Adipocyte (in vitro differentiated cells): ENCODE data around the gene GPATCH8.
A peak's percentile ranks its signal among the peaks of the same experiment; 100 is the strongest.

Source experiments
- DNase-seq: peaks from one replicate; pipeline ENCODE4 v3.0.0-alpha.2; 2015; ENCODE audit warnings: low read depth
- H3K27me3 ChIP-seq: replicated peaks from 2 replicates; pipeline ENCODE4 v1.7.0; 2013; ENCODE audit warnings: mild to moderate bottlenecking, low read length, moderate library complexity; ENCODE audit not compliant: control insufficient read depth, insufficient read depth
- H3K36me3 ChIP-seq: 2 replicates; pipeline ENCODE4 v1.7.0; 2013; ENCODE audit warnings: low read length, mild to moderate bottlenecking, moderate library complexity; ENCODE audit not compliant: control insufficient read depth, insufficient read depth, severe bottlenecking
- H3K4me1 ChIP-seq: 2 replicates; pipeline ENCODE4 v1.7.0; 2013; ENCODE audit warnings: mild to moderate bottlenecking, low read length, moderate library complexity; ENCODE audit not compliant: control insufficient read depth, insufficient read depth
- H3K4me3 ChIP-seq: 2 replicates; pipeline ENCODE4 v1.7.0; 2013; ENCODE audit warnings: mild to moderate bottlenecking, low read length, moderate library complexity
- H3K9ac ChIP-seq: 2 replicates; pipeline ENCODE4 v1.7.0; 2013; ENCODE audit warnings: mild to moderate bottlenecking, low read length, moderate library complexity
- H3K9me3 ChIP-seq: 2 replicates; pipeline ENCODE4 v1.7.0; 2013; ENCODE audit warnings: mild to moderate bottlenecking, low read length, moderate library complexity; ENCODE audit not compliant: control insufficient read depth

GPATCH8 gene

GRCh38 chr17:44444735-44445105, 58.5 kb downstream of the GPATCH8 start:
- no peaks in the 10 kb centered on the region for H3K9me3 ChIP-seq
- H3K36me3 ChIP-seq = no peaks in the 10 kb centered on the region
- peak; percentile 19 for DNase-seq
- H3K4me3 ChIP-seq = no peak overlapping the region
- H3K4me1 ChIP-seq = peaks cover 5% of the 10 kb centered on the region
- no peak overlapping the region for H3K9ac ChIP-seq
- H3K27me3 ChIP-seq = no peaks in the 10 kb centered on the region

DNA sequence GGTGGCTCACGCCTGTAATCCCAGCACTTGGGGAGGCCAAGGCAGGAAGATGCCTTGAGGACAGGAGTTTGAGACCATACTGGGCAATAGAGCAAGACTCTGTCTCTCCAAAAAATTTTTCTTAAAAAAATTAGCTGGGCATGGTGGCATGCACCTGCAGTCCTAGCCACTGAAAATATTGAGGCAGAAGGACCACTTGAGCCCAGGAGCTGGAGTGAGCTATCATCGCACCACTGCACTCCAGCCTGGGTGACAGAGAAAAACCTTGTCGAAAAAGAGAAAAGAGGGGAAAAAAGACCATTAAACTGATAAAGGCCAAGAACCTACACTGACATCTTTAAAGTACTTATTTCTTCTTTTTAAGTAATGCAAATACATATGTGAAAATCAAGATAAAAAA, 60.4 kb downstream of the GPATCH8 start:
- Histone ChIP-seq H3K27me3 (no peaks in the 10 kb centered on the region), H3K36me3 (no peaks in the 10 kb centered on the region), H3K4me1 (peaks cover 19% of the 10 kb centered on the region), H3K9me3 (no peaks in the 10 kb centered on the region), H3K4me3 (no peak overlapping the region), H3K9ac (no peak overlapping the region)
- DNase-seq = no peak

DNA sequence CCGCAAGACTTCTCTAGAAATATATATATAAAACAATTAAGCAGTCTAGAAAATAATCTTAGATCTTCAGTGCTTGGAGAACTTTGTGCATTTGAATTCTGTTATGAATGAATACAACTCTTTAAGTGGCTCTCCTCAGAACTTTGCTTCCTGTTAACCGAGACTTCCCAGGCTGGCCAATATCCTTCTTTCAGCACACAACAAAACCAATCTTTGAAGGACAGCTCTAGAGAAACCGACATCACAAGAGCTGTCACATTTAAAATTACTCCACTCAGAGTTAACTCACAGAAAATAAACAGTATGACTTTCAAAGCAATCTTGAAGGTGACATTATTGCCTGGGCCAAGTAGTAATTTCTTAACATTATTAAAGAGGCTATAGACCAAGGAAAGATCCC, 64.0 kb downstream of the GPATCH8 start:
- no peak overlapping the region for H3K9ac ChIP-seq

DNA sequence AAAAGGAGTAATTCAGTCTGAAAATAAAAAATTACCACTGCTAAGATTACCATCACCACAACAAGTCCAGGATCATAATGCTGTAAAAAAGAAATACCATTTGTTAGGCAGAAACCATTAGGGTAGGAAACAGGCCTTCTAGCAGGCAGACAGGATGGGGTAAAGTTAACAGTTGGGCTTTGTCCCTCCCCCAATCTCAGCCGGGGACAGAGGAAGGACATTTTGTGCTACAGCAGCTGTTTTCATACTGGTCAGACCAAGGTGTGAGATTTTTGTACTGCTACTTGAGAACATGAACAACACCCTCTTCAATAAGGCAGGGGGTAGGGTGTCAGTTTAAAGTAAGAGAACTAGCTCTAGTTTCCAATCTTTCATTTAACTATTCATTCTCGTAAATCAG, 64.6 kb downstream of the GPATCH8 start:
- peaks cover 14% of the 10 kb centered on the region for H3K36me3 ChIP-seq
- no peak for DNase-seq
- H3K4me3 ChIP-seq = no peak overlapping the region
- H3K9me3 ChIP-seq = no peaks in the 10 kb centered on the region
- H3K27me3 ChIP-seq = no peaks in the 10 kb centered on the region
- no peak overlapping the region for H3K9ac ChIP-seq
- H3K4me1 ChIP-seq = peaks cover 14% of the 10 kb centered on the region

More for the DNA sequence above, 64.0 kb downstream of the GPATCH8 start:
- no peak for DNase-seq
- Histone ChIP-seq H3K36me3 (peaks cover 11% of the 10 kb centered on the region), H3K9me3 (no peaks in the 10 kb centered on the region), H3K4me3 (no peak overlapping the region), H3K27me3 (no peaks in the 10 kb centered on the region), H3K4me1 (peaks cover 14% of the 10 kb centered on the region)

DNA sequence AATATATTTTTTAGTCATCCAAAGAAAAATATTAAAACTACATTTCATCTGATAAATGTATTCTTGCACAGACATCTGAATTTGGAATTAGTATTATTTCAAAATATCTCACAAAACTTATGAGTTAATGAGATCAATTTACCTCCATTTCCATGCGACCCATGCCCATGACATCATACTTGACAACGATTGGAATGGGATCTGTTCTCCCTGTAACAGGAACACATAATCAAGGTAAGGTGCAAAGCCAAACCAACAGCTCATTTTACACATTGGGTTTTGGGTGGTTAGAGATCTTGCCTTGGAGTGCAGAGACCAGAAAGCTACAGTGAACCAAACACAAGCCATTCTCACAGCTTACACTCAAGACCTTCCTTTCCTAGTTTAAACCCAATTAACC, 66.9 kb downstream of the GPATCH8 start:
- no peak overlapping the region for H3K4me3 ChIP-seq
- H3K9ac ChIP-seq = no peak overlapping the region
- no peak for DNase-seq
- no peaks in the 10 kb centered on the region for H3K9me3 ChIP-seq
- H3K36me3 ChIP-seq = peaks cover 36% of the 10 kb centered on the region
- no peaks in the 10 kb centered on the region for H3K27me3 ChIP-seq
- peaks cover 14% of the 10 kb centered on the region for H3K4me1 ChIP-seq

GRCh38 chr17:44432254-44433157, 70.7 kb downstream of the GPATCH8 start:
- H3K4me1 ChIP-seq = no peaks in the 10 kb centered on the region
- no peak for DNase-seq
- no peaks in the 10 kb centered on the region for H3K9me3 ChIP-seq
- H3K27me3 ChIP-seq = no peaks in the 10 kb centered on the region
- peaks cover 50% of the 10 kb centered on the region for H3K36me3 ChIP-seq
- H3K9ac ChIP-seq = no peak overlapping the region
- no peak overlapping the region for H3K4me3 ChIP-seq

DNA sequence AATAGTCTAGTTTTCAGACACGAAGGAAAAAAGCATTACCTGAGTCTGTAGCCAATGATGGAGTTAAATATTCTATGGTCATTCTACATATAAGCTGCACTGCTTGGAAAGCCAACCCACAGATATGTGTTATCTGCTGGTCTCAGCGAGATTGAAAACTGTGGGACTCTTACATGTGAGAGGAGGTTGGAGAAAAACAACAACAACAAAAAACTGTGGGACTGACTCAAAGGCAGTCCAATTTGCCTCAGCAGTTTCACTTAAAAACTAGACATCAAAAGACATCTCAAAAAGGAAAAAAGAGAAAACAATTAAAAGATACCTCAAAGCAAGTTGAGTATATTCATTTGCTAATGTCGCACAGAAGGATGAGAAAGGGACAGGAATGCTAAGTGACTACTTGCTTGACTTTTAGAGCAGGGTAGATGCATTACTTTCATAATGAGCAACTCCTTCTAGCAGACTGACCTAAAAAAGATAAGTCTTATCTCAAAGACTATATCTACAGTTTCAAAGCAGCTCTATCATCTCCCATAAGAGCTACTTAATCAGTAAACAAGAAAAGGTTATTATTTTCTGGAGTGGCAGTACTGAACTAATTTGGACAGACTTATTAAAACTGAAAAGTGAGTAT, 78.3 kb downstream of the GPATCH8 start:
- Histone ChIP-seq H3K9ac (no peak overlapping the region), H3K27me3 (no peaks in the 10 kb centered on the region), H3K9me3 (no peaks in the 10 kb centered on the region), H3K4me3 (no peak overlapping the region), H3K36me3 (peaks cover 52% of the 10 kb centered on the region), H3K4me1 (no peaks in the 10 kb centered on the region)
- no peak for DNase-seq

GRCh38 chr17:44417553-44417952, 85.7 kb downstream of the GPATCH8 start:
- H3K36me3 ChIP-seq = peaks cover 15% of the 10 kb centered on the region
- no peaks in the 10 kb centered on the region for H3K27me3 ChIP-seq
- peak; percentile 42 for DNase-seq
- H3K9ac ChIP-seq = no peak overlapping the region
- peaks cover 41% of the 10 kb centered on the region for H3K4me1 ChIP-seq
- no peaks in the 10 kb centered on the region for H3K9me3 ChIP-seq
- no peak overlapping the region for H3K4me3 ChIP-seq

GRCh38 chr17:44416558-44417289, 86.5 kb downstream of the GPATCH8 start:
- Histone ChIP-seq H3K9ac (peak overlapping the region; percentile 40), H3K4me3 (peak overlapping the region; percentile 16), H3K9me3 (no peaks in the 10 kb centered on the region), H3K27me3 (no peaks in the 10 kb centered on the region), H3K4me1 (peaks cover 41% of the 10 kb centered on the region), H3K36me3 (peaks cover 10% of the 10 kb centered on the region)
- no peak for DNase-seq

- Histone ChIP-seq H3K36me3 (peaks cover 4% of the 10 kb centered on the region), H3K9me3 (no peaks in the 10 kb centered on the region), H3K9ac (no peak overlapping the region), H3K27me3 (no peaks in the 10 kb centered on the region), H3K4me1 (peaks cover 41% of the 10 kb centered on the region), H3K4me3 (no peak overlapping the region)
- DNase-seq = no peak
These were observed 88.6 kb downstream of the GPATCH8 start for GRCh38 chr17:44414394-44415155.
